ENCODE data around the gene PRDX3. TPM values are rescaled to one million over a fixed set of nuclear protein-coding genes. Genes with fewer than 3 reads are reported as not detected.
"Not testable (repeated sequence)": the region's sequence is repeated elsewhere in the genome, so short reads cannot be mapped to it uniquely, and the experiment has no call there.

Gene PRDX3
- total and polyA plus RNA-seq, 11 donors, result 130 to 385 (median 257) TPM

DNA sequence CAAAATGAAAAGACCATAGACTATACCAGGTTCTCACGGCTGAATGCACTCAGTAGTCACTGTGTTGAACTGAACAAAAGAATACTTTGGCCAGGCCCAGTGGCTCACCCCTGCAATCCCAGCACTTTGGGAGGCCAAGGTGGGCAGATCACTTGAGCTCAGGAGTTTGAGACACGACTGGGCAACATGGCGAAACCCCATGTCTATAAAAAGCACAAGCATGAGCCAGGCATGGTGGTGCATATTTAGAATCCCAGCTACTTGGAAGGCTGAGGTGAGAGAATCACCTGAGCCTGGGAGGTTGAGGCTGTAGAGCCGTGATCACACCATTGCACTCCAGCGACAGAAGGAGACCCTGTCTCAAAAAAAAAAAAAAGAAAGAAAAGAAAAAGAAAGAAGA is 25.6 kb downstream of the PRDX3 start:
- no peak overlapping the region for H3K27ac ChIP-seq
- no peak for DNase-seq
- no peaks in the 10 kb centered on the region for H3K9me3 ChIP-seq
- H3K27me3 ChIP-seq, result no peaks in the 10 kb centered on the region
- WGBS, 4 donors, result 76 to 84% (median 81%) methylated on average over 5 of the region's 5 CpGs
- peaks cover 0 to 100% (median 91%) of the 10 kb centered on the region in 9 donors for H3K36me3 ChIP-seq
- TF ChIP-seq, protein P1, sequence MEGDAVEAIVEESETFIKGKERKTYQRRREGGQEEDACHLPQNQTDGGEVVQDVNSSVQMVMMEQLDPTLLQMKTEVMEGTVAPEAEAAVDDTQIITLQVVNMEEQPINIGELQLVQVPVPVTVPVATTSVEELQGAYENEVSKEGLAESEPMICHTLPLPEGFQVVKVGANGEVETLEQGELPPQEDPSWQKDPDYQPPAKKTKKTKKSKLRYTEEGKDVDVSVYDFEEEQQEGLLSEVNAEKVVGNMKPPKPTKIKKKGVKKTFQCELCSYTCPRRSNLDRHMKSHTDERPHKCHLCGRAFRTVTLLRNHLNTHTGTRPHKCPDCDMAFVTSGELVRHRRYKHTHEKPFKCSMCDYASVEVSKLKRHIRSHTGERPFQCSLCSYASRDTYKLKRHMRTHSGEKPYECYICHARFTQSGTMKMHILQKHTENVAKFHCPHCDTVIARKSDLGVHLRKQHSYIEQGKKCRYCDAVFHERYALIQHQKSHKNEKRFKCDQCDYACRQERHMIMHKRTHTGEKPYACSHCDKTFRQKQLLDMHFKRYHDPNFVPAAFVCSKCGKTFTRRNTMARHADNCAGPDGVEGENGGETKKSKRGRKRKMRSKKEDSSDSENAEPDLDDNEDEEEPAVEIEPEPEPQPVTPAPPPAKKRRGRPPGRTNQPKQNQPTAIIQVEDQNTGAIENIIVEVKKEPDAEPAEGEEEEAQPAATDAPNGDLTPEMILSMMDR (IDR thresholded peaks at IDR 0.05), result no peak
- no peak for TF ChIP-seq POLR2A (IDR thresholded peaks at IDR 0.05)
- no peak for ATAC-seq
- no peak overlapping the region for H3K4me3 ChIP-seq
- H3K4me1 ChIP-seq, result no peaks in the 10 kb centered on the region
- intact Hi-C loops (cut with DNase I), result no loop called here

DNA sequence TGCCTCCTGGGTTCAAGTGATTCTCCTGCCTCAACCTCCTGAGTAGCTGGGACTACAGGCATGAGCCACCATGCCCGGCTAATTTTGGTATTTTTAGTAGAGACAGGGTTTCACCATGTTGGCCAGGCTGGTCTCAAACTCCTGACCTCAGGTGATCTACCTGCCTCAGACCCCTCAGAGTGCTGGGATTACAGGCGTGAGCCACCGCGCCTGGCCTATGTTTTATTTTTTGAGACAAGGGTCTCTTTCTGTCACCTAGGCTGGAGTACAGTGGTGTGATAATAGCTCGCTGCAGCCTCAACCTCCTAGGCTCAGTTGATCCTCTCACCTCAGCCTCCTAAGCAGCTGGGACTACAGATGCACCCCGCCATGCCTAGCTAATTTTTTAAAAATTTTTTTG is 27.0 kb downstream of the PRDX3 start:
- H3K4me3 ChIP-seq; H3K9me3 ChIP-seq; intact Hi-C loops (cut with DNase I); ATAC-seq; H3K27me3 ChIP-seq; H3K4me1 ChIP-seq; H3K27ac ChIP-seq; DNase-seq: not testable (repeated sequence)
- 90 to 98% (median 97%) methylated on average over 6 of the region's 6 CpGs for WGBS, 4 donors
- peaks cover 0 to 100% (median 91%) of the 10 kb centered on the region in 9 donors for H3K36me3 ChIP-seq

DNA sequence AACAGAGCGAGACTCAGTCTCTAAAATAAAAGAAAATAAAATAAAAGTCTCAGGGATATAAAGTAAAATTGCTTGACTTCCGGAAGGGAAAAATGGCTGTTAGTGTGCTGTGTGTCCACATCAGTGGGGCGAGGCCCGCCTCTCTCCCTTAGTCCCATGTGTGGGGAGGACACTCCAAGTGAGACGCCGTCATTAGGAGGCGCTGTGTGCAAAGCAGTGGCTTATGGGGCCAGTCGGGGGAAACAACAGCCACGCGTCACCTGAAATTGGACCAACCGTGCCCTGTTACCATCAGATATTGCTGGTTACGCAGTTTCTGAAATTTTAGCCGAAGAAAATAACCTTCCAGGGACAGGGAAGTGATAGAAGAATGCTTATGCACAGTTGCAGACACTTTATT is 28.9 kb downstream of the PRDX3 start:
- Histone ChIP-seq H3K27me3 (no peaks in the 10 kb centered on the region), H3K9me3 (no peaks in the 10 kb centered on the region), H3K4me3 (no peak overlapping the region), H3K36me3 (peaks cover 0 to 100% (median 86%) of the 10 kb centered on the region in 9 donors), H3K4me1 (peaks cover 0 to 8% (median 0%) of the 10 kb centered on the region in 12 donors), H3K27ac (no peak overlapping the region)
- ATAC-seq (no peak), DNase-seq (no peak)
- WGBS, 4 donors, result 86 to 89% (median 87%) methylated on average over 13 of the region's 13 CpGs
- intact Hi-C loops (cut with DNase I), result no loop called here
- TF ChIP-seq POLR2A (IDR thresholded peaks at IDR 0.05), result no peak
- TF ChIP-seq, protein P1 (IDR thresholded peaks at IDR 0.05), result no peak

DNA sequence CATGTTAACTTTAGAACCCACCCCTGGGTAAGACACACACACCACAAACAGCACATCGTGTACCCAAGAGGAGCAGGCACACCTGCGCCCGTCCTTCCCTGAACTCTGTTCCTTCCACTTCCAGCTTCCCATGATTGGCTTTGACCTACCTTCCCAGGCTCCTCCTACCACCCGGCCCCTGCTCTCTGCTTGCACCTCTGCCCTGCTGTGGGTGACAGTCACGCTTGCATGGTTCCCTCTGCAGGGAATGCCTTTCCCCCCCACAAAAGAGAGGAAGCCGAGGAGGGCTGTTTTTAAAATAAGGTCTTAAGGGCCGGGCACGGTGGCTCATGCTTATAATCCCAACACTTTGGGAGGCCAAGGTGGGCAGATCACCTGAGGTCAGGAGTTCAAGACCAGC is 29.5 kb downstream of the PRDX3 start:
- TF ChIP-seq, protein P1 (IDR thresholded peaks at IDR 0.05), result no peak
- TF ChIP-seq POLR2A (IDR thresholded peaks at IDR 0.05), result no peak
- no peaks in the 10 kb centered on the region for H3K9me3 ChIP-seq
- WGBS, 4 donors, result 93 to 97% (median 94%) methylated on average over 8 of the region's 8 CpGs
- H3K36me3 ChIP-seq, result peaks cover 0 to 100% (median 81%) of the 10 kb centered on the region in 9 donors
- DNase-seq (no peak), ATAC-seq (no peak)
- intact Hi-C loops (cut with DNase I), result no loop called here
- no peaks in the 10 kb centered on the region for H3K27me3 ChIP-seq
- H3K4me1 ChIP-seq, result peaks cover 0 to 11% (median 0%) of the 10 kb centered on the region in 12 donors
- H3K4me3 ChIP-seq, result no peak overlapping the region
- no peak overlapping the region for H3K27ac ChIP-seq

DNA sequence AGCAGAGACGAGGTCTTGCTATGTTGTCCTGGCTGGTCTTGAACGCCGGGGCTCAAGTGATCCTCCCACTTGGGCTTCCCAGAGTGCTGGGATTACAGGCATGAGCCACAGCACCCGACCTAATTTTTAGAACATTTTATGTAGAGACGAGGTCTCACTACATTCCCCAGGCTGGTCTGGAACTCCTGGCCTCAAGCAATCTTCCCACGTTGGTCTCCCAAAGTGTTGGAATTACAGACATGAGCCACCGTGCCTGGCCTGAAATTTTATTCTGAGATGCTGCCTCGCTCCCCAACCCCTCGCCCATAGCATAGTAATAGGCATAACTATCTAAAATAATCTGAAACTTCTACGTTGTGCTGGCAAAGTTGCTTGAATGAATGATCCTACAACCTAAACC is 35.0 kb downstream of the PRDX3 start:
- Histone ChIP-seq H3K4me1 (peaks cover 0 to 11% (median 0%) of the 10 kb centered on the region in 12 donors), H3K27me3 (no peaks in the 10 kb centered on the region), H3K4me3 (no peak overlapping the region), H3K36me3 (peaks cover 0 to 81% (median 49%) of the 10 kb centered on the region in 9 donors), H3K9me3 (no peaks in the 10 kb centered on the region), H3K27ac (no peak overlapping the region)
- DNase-seq (no peak), ATAC-seq (no peak)
- no peak for TF ChIP-seq POLR2A (IDR thresholded peaks at IDR 0.05)
- TF ChIP-seq, protein P1 (IDR thresholded peaks at IDR 0.05), result no peak
- WGBS, 4 donors, result 79 to 92% (median 83%) methylated on average over 9 to 10 of the region's 10 CpGs
- intact Hi-C loops (cut with DNase I), result no loop called here
